ENCODE results near the gene GSK3B.

- no peak for TF ChIP-seq CTCF (IDR thresholded peaks at IDR 0.05)
- no peak for TF ChIP-seq POLR2AphosphoS5 (IDR thresholded peaks at IDR 0.05; ENCODE audit: insufficient read depth in 1 of 2, low read depth in 1 of 2)
Observed at GRCh38 chr3:119862616-119863015, 231.6 kb downstream of the GSK3B start.

Measured in vagina (tissue), 2 donors.